ENCODE data around the gene MOBP.

GRCh38 chr3:39454591-39455217 lies 12.8 kb upstream of the MOBP start:
- TF ChIP-seq CTCF (IDR thresholded peaks at IDR 0.05; ENCODE audit: low read depth, low read length, missing input control) (no peak), YY1 (IDR thresholded peaks at IDR 0.05) (no peak), RXRA (IDR thresholded peaks at IDR 0.05) (no peak), ZBTB33 (IDR thresholded peaks at IDR 0.05) (no peak), GABPA (IDR thresholded peaks at IDR 0.05 in 1 of 2, conservative IDR thresholded peaks at IDR 0.05 in 1 of 2) (no peak), MAX (IDR thresholded peaks at IDR 0.05) (no peak), FOXA1 (IDR thresholded peaks at IDR 0.05) (no peak), SP1 (IDR thresholded peaks at IDR 0.05) (no peak)
